Keratinocyte (primary cell): ENCODE data around the gene CASP10. TPM values are rescaled to one million over a fixed set of nuclear protein-coding genes. Genes with fewer than 3 reads are reported as not detected.

ENCODE experiments used
- DNase-seq: peaks from one replicate; pipeline ENCODE4 v3.0.0-alpha.2; 2011; ENCODE audit warnings: low read depth, missing footprints, low spot score
- FAIRE-seq: peaks from 2 replicates; lab custom pipeline; 2011; peaks lifted over from hg19 to GRCh38; lab: Jason Lieb, UNC
- H2AFZ ChIP-seq: 2 replicates; pipeline ENCODE4 v1.6.0; 2012; ENCODE audit warnings: low read length, control low read depth, inconsistent platforms; ENCODE audit not compliant: control insufficient read depth
- H3K27ac ChIP-seq: 2 replicates; pipeline ENCODE4 v1.5.1; 2011; ENCODE audit warnings: low read length; ENCODE audit not compliant: control insufficient read depth, insufficient read depth
- H3K27me3 ChIP-seq: 3 replicates; pipeline ENCODE4 v1.6.0; 2011; ENCODE audit warnings: low read length; ENCODE audit not compliant: control insufficient read depth, insufficient read depth; ENCODE audit errors: extremely low read depth
- H3K36me3 ChIP-seq, 2 experiments: 2 replicates in 1 of 2; 3 replicates in 1 of 2; pipeline ENCODE4 v1.5.1; 2011; ENCODE audit warnings: low read length in 2 of 2, mild to moderate bottlenecking in 1 of 2; ENCODE audit not compliant: control insufficient read depth in 2 of 2, insufficient read depth in 2 of 2; ENCODE audit errors: extremely low read depth in 1 of 2
- H3K4me1 ChIP-seq: 3 replicates; pipeline ENCODE4 v1.5.1; 2011; ENCODE audit warnings: low read length; ENCODE audit not compliant: control insufficient read depth, insufficient read depth; ENCODE audit errors: extremely low read depth
- H3K4me2 ChIP-seq: 3 replicates; pipeline ENCODE4 v1.6.0; 2011; ENCODE audit warnings: low read depth, low read length; ENCODE audit not compliant: control insufficient read depth, insufficient read depth; ENCODE audit errors: extremely low read depth
- H3K4me3 ChIP-seq, 3 experiments: fragments of 200-600 bp in 1 of 3; sonication (generic) in 1 of 3; 2 replicates in 2 of 3; 3 replicates in 1 of 3; pipeline ENCODE4 v1.5.1; 2011 to 2016; ENCODE audit warnings: low read length in 3 of 3, mild to moderate bottlenecking in 3 of 3, control low read depth in 2 of 3, inconsistent platforms in 1 of 3, low read depth in 1 of 3, mixed read lengths in 1 of 3, mixed run types in 1 of 3, moderate library complexity in 1 of 3; ENCODE audit not compliant: control insufficient read depth in 2 of 3, insufficient read depth in 2 of 3; ENCODE audit errors: extremely low read depth in 1 of 3
- H3K79me2 ChIP-seq: 2 replicates; pipeline ENCODE4 v1.6.0; 2012; ENCODE audit warnings: low read length; ENCODE audit not compliant: control insufficient read depth, insufficient read depth
- H3K9ac ChIP-seq: 3 replicates; pipeline ENCODE4 v1.6.0; 2011; ENCODE audit warnings: low read length; ENCODE audit not compliant: control insufficient read depth, insufficient read depth; ENCODE audit errors: extremely low read depth
- H3K9me1 ChIP-seq: 3 replicates; pipeline ENCODE4 v1.6.0; 2011; ENCODE audit warnings: low read length; ENCODE audit not compliant: control insufficient read depth, insufficient read depth; ENCODE audit errors: extremely low read depth
- H3K9me3 ChIP-seq: 2 replicates; pipeline ENCODE4 v1.5.1; 2012; ENCODE audit warnings: low read depth, low read length; ENCODE audit not compliant: control insufficient read depth
- H4K20me1 ChIP-seq: 3 replicates; pipeline ENCODE4 v1.6.0; 2011; ENCODE audit warnings: low read length; ENCODE audit not compliant: control insufficient read depth, insufficient read depth; ENCODE audit errors: extremely low read depth
- EZH2 ChIP-seq: IDR thresholded peaks from one replicate; pipeline ENCODE4 v1.6.1; 2012; ENCODE audit warnings: inconsistent platforms, mild to moderate bottlenecking, low read length, moderate library complexity
- dilution Hi-C: fragments of 300-500 bp; cut with MboI; formaldehyde crosslinking; loops from one replicate; pipeline ENCODE4 v1.7.0; 2020; ENCODE audit warnings: low sequenced_read_pairs; ENCODE audit not compliant: extremely low pct_ligation_motif_present
- polyA plus RNA-seq, 5 experiments: library from polyadenylated mRNA; depleted of rRNA in 3 of 5; stranded (reverse) in 3 of 5; stranded (forward) in 1 of 5; unstranded in 1 of 5; fragments of >200 nt; gene quantifications; 1 replicate in 1 of 5; 2 replicates in 3 of 5; 3 replicates in 1 of 5; pipeline versions ENCODE4 v1.2.1 to v1.2.3, GENCODE V29; 2011 to 2012; ENCODE audit warnings: missing spikeins in 2 of 5, low read depth in 1 of 5, low replicate concordance in 1 of 5
- TF ChIP-seq, protein P1 (sequence below), 3 experiments: IDR thresholded peaks in 1 of 3; conservative IDR thresholded peaks in 1 of 3; optimal IDR thresholded peaks in 1 of 3; 2 replicates in 2 of 3; 3 replicates in 1 of 3; pipeline versions ENCODE3 to v1.5.1; 2011; ENCODE audit warnings: low read length in 3 of 3, mild to moderate bottlenecking in 3 of 3, moderate library complexity in 2 of 3, control low read depth in 1 of 3, inconsistent platforms in 1 of 3; ENCODE audit not compliant: insufficient read depth in 2 of 3; ENCODE audit errors: extremely low read depth in 1 of 3

The CASP10 gene
- polyA plus RNA-seq, 1 donor (not counting 4 experiments of a cell fraction or from before 2014, with no cell fraction given) = 7.1 TPM

DNA sequence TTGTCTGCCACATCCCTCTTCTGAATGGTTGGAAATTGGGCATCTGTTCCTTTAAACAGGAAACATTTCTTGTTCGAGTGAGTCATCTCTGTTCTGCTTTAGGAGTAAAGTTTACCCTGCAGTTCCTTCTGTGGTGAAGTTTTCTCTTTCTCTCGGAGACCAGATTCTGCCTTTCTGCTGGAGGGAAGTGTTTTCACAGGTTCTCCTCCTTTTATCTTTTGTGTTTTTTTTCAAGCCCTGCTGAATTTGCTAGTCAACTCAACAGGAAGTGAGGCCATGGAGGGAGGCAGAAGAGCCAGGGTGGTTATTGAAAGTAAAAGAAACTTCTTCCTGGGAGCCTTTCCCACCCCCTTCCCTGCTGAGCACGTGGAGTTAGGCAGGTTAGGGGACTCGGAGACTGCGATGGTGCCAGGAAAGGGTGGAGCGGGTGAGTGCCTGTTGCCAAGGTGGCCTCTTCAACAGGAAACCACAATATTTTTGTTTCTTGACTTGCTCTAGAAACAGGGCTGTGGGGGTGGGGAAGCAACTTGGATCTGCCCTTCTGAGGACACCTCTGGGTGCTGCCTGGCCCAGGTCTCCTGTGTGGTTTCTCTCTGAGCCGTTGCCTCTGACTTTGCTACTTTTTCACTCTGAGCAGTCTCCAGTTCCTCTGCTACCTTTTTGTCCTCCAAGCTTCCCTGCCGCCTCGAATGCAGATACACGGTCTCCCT, 75.2 kb downstream of the CASP10 start:
- Histone ChIP-seq H3K4me3 (peak overlapping the region; percentile 47 to 95 (median 85)), H3K9me3 (no peaks in the 10 kb centered on the region), H3K27ac (peak overlapping the region; percentile 99), H3K36me3 (no peaks in the 10 kb centered on the region), H3K4me1 (peaks cover 20% of the 10 kb centered on the region), H3K9me1 (no peaks in the 10 kb centered on the region), H2AFZ (peak overlapping the region; percentile 97), H4K20me1 (no peaks in the 10 kb centered on the region), H3K27me3 (no peaks in the 10 kb centered on the region), H3K9ac (peak overlapping the region; percentile 94), H3K4me2 (peak overlapping the region; percentile 96), H3K79me2 (peaks cover 28% of the 10 kb centered on the region)
- no peak for TF ChIP-seq EZH2
- TF ChIP-seq, protein P1, sequence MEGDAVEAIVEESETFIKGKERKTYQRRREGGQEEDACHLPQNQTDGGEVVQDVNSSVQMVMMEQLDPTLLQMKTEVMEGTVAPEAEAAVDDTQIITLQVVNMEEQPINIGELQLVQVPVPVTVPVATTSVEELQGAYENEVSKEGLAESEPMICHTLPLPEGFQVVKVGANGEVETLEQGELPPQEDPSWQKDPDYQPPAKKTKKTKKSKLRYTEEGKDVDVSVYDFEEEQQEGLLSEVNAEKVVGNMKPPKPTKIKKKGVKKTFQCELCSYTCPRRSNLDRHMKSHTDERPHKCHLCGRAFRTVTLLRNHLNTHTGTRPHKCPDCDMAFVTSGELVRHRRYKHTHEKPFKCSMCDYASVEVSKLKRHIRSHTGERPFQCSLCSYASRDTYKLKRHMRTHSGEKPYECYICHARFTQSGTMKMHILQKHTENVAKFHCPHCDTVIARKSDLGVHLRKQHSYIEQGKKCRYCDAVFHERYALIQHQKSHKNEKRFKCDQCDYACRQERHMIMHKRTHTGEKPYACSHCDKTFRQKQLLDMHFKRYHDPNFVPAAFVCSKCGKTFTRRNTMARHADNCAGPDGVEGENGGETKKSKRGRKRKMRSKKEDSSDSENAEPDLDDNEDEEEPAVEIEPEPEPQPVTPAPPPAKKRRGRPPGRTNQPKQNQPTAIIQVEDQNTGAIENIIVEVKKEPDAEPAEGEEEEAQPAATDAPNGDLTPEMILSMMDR (optimal IDR thresholded peaks at IDR 0.05 in 1 of 3, IDR thresholded peaks at IDR 0.05 in 1 of 3, conservative IDR thresholded peaks at IDR 0.05 in 1 of 3; ENCODE audit: extremely low read depth in 1 of 3, insufficient read depth in 2 of 3, low read length in 3 of 3) = no peak
- FAIRE-seq (peak; percentile 63), DNase-seq (peak; percentile 46)
- dilution Hi-C loops = no loop called here

DNA sequence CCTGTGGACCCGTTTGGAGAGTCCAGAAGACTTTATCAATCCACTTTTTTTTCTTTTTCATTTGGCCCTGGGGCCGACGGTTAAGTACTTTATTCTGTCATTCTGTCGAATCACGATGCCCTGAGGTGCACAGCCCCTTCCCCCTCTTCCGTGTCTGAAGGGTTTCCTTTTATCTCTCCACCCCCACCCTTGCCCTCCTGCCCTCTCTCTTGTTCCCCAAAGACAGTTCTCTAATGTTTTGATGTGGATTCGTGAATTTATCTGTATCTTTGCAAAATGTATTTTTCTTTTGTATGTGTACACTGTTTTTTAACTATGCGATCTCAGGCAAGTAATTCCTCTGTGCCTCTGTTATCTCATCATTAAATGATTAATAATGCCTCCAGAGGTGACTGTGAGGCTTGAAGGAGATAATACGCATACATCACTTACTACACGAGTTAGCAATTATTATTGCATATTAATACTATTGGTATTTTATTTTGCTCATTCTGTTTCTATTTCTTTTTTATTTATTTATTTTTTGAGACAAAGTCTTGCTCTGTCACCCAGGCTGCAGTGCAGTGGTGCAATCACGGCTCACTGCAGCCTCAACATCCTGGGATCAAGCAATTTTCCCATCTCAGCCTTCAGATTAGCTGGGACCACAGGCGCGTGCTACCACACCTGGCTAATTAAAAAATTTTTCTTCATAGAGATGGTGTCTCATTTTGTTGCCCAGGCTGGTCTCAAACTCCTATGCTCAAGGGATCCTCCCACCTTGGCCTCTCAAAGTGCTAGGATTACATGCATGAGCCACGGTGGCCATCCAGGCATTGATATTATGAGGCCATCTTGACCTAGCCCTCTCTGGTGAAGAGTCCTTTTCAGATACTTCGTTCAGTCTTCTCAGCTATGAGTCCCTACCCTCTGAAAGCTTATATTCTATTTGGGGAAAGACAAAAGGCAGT, 76.0 kb downstream of the CASP10 start:
- DNase-seq (no peak), FAIRE-seq (no peak)
- H3K4me1 ChIP-seq = peaks cover 20% of the 10 kb centered on the region
- peak overlapping the region; percentile 94 for H3K9ac ChIP-seq
- no peaks in the 10 kb centered on the region for H4K20me1 ChIP-seq
- peak overlapping the region; percentile 99 for H3K27ac ChIP-seq
- no peaks in the 10 kb centered on the region for H3K27me3 ChIP-seq
- no peaks in the 10 kb centered on the region for H3K9me1 ChIP-seq
- peaks cover 30% of the 10 kb centered on the region for H3K79me2 ChIP-seq
- peak overlapping the region; percentile 89 for H2AFZ ChIP-seq
- TF ChIP-seq EZH2 = no peak
- TF ChIP-seq, protein P1 (optimal IDR thresholded peaks at IDR 0.05 in 1 of 3, IDR thresholded peaks at IDR 0.05 in 1 of 3, conservative IDR thresholded peaks at IDR 0.05 in 1 of 3; ENCODE audit: extremely low read depth in 1 of 3, insufficient read depth in 2 of 3, low read length in 3 of 3) = peak in 1 of 3 experiments; percentile 17
- dilution Hi-C loops = no loop called here
- H3K4me2 ChIP-seq = peak overlapping the region; percentile 96
- H3K36me3 ChIP-seq = no peaks in the 10 kb centered on the region
- peak overlapping the region; percentile 47 to 95 (median 85) for H3K4me3 ChIP-seq
- no peaks in the 10 kb centered on the region for H3K9me3 ChIP-seq
